Thymus (tissue), 11 donors: ENCODE data around the gene ZFP57. TPM values are rescaled to one million over a fixed set of nuclear protein-coding genes. Genes with fewer than 3 reads are reported as not detected.
A peak's percentile ranks its signal among the peaks of the same experiment; 100 is the strongest.

ENCODE experiments used
- DNase-seq, 9 donors: peaks; one replicate each; pipeline ENCODE4 v3.0.0-alpha.2; 2013; ENCODE audit warnings: low spot score in 9 of 9, low read depth in 6 of 9, missing footprints in 1 of 9
- H3K27ac ChIP-seq, 2 donors: one replicate each; pipeline ENCODE4 v1.5.1; 2013; ENCODE audit warnings: control low read depth in 1 of 2, low read depth in 1 of 2, low read length in 1 of 2, mild to moderate bottlenecking in 1 of 2, moderate library complexity in 1 of 2
- H3K27me3 ChIP-seq, 2 donors: one replicate each; pipeline ENCODE4 v1.5.1; 2013; ENCODE audit warnings: low read length in 1 of 2; ENCODE audit not compliant: control insufficient read depth in 2 of 2, insufficient read depth in 1 of 2
- H3K36me3 ChIP-seq, 2 donors: one replicate each; pipeline ENCODE4 v1.5.1; 2013; ENCODE audit warnings: low read length in 1 of 2, mild to moderate bottlenecking in 1 of 2, moderate library complexity in 1 of 2; ENCODE audit not compliant: control insufficient read depth in 2 of 2, insufficient read depth in 2 of 2
- H3K4me1 ChIP-seq, 2 donors: one replicate each; pipeline ENCODE4 v1.5.1; 2013; ENCODE audit warnings: low read length in 2 of 2; ENCODE audit not compliant: control insufficient read depth in 2 of 2, insufficient read depth in 2 of 2
- H3K4me3 ChIP-seq, 2 donors: one replicate each; pipeline ENCODE4 v1.5.1; 2013; ENCODE audit warnings: low read length in 2 of 2, control low read depth in 1 of 2, mild to moderate bottlenecking in 1 of 2
- H3K9me3 ChIP-seq, 2 donors: one replicate each; pipeline ENCODE4 v1.5.1; 2013; ENCODE audit warnings: low read length in 1 of 2, mild to moderate bottlenecking in 1 of 2; ENCODE audit not compliant: control insufficient read depth in 2 of 2, insufficient read depth in 1 of 2
- WGBS: extraction: QIAGEN DNeasy Blood & Tissue Kit; methylation state at CpG from one replicate; pipeline ENCODE4 v1.1.7; 2013; 5-methylcytosine and 5-hydroxymethylcytosine counted together
- polyA plus RNA-seq: library from polyadenylated mRNA; stranded (reverse); fragments of 200-250 nt; gene quantifications from one replicate; pipeline ENCODE4 v1.2.3, GENCODE V29; 2013
- total RNA-seq: library from RNA; stranded (reverse); fragments of 120-200 nt; gene quantifications from one replicate; pipeline ENCODE4 v1.2.4, GENCODE V29; 2013
- donor health status: healthy.

Gene ZFP57
- total and polyA plus RNA-seq, 2 donors, result 0.05 to 0.09 TPM

- H3K36me3 ChIP-seq, result peaks cover 0 to 4% of the 10 kb centered on the region in 2 donors
- 95% methylated on average over 11 of the region's 11 CpGs for WGBS
- H3K27me3 ChIP-seq, result peaks cover 0 to 46% of the 10 kb centered on the region in 2 donors
- H3K4me1 ChIP-seq, result peaks cover 0 to 10% of the 10 kb centered on the region in 2 donors
- DNase-seq, result no peak
- no peak overlapping the region for H3K27ac ChIP-seq
- no peaks in the 10 kb centered on the region for H3K9me3 ChIP-seq
- H3K4me3 ChIP-seq, result peak overlapping the region in 1 of 2 donors; percentile 5
Measured at GRCh38 chr6:29724937-29725869, 44.3 kb upstream of the ZFP57 start.

- Histone ChIP-seq H3K27ac (peak overlapping the region; percentile 68 to 93), H3K4me3 (peak overlapping the region; percentile 60 to 84), H3K36me3 (peaks cover 0 to 4% of the 10 kb centered on the region in 2 donors), H3K9me3 (no peaks in the 10 kb centered on the region), H3K27me3 (peaks cover 0 to 46% of the 10 kb centered on the region in 2 donors), H3K4me1 (peaks cover 0 to 10% of the 10 kb centered on the region in 2 donors)
- DNase-seq, result peak in 1 of 9 donors; percentile 43
- WGBS, result 17% methylated on average over 76 of the region's 76 CpGs
Measured at GRCh38 chr6:29723666-29724588, 43.0 kb upstream of the ZFP57 start.

GRCh38 chr6:29723262-29723665 lies 42.3 kb upstream of the ZFP57 start, which contains the start of gene HLA-F:
Gene HLA-F, plus strand, starts transcription at chr6:29723434. Its CDS starts 30 bp downstream, at chr6:29723464.
- Histone ChIP-seq H3K9me3 (no peaks in the 10 kb centered on the region), H3K36me3 (peaks cover 0 to 4% of the 10 kb centered on the region in 2 donors), H3K4me3 (peak within 1 kb of the TSS; percentile 60 to 84), H3K4me1 (peaks cover 0 to 10% of the 10 kb centered on the region in 2 donors), H3K27ac (peak within 1 kb of the TSS; percentile 68 to 93), H3K27me3 (peaks cover 0 to 46% of the 10 kb centered on the region in 2 donors)
- under 1% methylated on average over 26 of the region's 26 CpGs for WGBS
- peak in 8 of 9 donors; percentile 21 to 86 (median 54) for DNase-seq

GRCh38 chr6:29720863-29721262 lies 39.9 kb upstream of the ZFP57 start:
- H3K36me3 ChIP-seq, result peaks cover 0 to 4% of the 10 kb centered on the region in 2 donors
- no peaks in the 10 kb centered on the region for H3K9me3 ChIP-seq
- H3K27ac ChIP-seq, result no peak overlapping the region
- no peak overlapping the region for H3K4me3 ChIP-seq
- H3K4me1 ChIP-seq, result peaks cover 0 to 10% of the 10 kb centered on the region in 2 donors
- 31% methylated on average over 2 of the region's 2 CpGs for WGBS
- H3K27me3 ChIP-seq, result peaks cover 3 to 48% of the 10 kb centered on the region in 2 donors
- no peak for DNase-seq

- Histone ChIP-seq H3K27ac (peak overlapping the region in 1 of 2 donors; percentile 62), H3K27me3 (peaks cover 0 to 2% of the 10 kb centered on the region in 2 donors), H3K4me3 (no peak overlapping the region), H3K36me3 (no peaks in the 10 kb centered on the region), H3K9me3 (no peaks in the 10 kb centered on the region), H3K4me1 (peaks cover 14 to 25% of the 10 kb centered on the region in 2 donors)
- 79% methylated on average over 8 of the region's 8 CpGs for WGBS
- no peak for DNase-seq
Measured at GRCh38 chr6:29710281-29710941, 29.5 kb upstream of the ZFP57 start.

- Histone ChIP-seq H3K4me1 (peaks cover 14 to 25% of the 10 kb centered on the region in 2 donors), H3K36me3 (no peaks in the 10 kb centered on the region), H3K9me3 (no peaks in the 10 kb centered on the region), H3K27me3 (peaks cover 2 to 3% of the 10 kb centered on the region in 2 donors), H3K27ac (peak overlapping the region in 1 of 2 donors; percentile 99), H3K4me3 (peak overlapping the region in 1 of 2 donors; percentile 45)
- WGBS, result 14% methylated on average over 4 of the region's 4 CpGs
- no peak for DNase-seq
Measured at GRCh38 chr6:29709188-29709587, 28.2 kb upstream of the ZFP57 start.

GRCh38 chr6:29708432-29709179 lies 27.7 kb upstream of the ZFP57 start:
- H3K27ac ChIP-seq, result peak overlapping the region in 1 of 2 donors; percentile 99

More at GRCh38 chr6:29708432-29709179, 27.7 kb upstream of the ZFP57 start:
- peak in 8 of 9 donors; percentile 11 to 86 (median 60) for DNase-seq
- Histone ChIP-seq H3K9me3 (no peaks in the 10 kb centered on the region), H3K4me3 (peak overlapping the region in 1 of 2 donors; percentile 45), H3K4me1 (peaks cover 14 to 25% of the 10 kb centered on the region in 2 donors), H3K36me3 (no peaks in the 10 kb centered on the region), H3K27me3 (peaks cover 2 to 3% of the 10 kb centered on the region in 2 donors)
- 30% methylated on average over 11 of the region's 11 CpGs for WGBS
